ENCODE data around the gene LIME1. TPM values are rescaled to one million over a fixed set of nuclear protein-coding genes. Genes with fewer than 3 reads are reported as not detected.
"Not testable (repeated sequence)": the region's sequence is repeated elsewhere in the genome, so short reads cannot be mapped to it uniquely, and the experiment has no call there.

LIME1 gene
- total and polyA plus RNA-seq, 2 experiments from 2014 or later = 17.4 to 19.2 TPM

GRCh38 chr20:63712191-63712590 lies 24.3 kb upstream of the LIME1 start:
- Histone ChIP-seq H3K9me3 (ENCODE audit: low read depth) (no peaks in the 10 kb centered on the region), H3K27ac (no peak overlapping the region), H3K36me3 (peaks cover 16% of the 10 kb centered on the region)

GRCh38 chr20:63714858-63715257 lies 21.6 kb upstream of the LIME1 start:
- Histone ChIP-seq H3K4me3 (no peak overlapping the region), H3K4me1 (ENCODE audit: low read depth) (no peaks in the 10 kb centered on the region), H3K27ac (no peak overlapping the region), H3K9me3 (ENCODE audit: low read depth) (no peaks in the 10 kb centered on the region), H3K36me3 (peaks cover 19% of the 10 kb centered on the region), H3K27me3 (no peaks in the 10 kb centered on the region)
- no peak for DNase-seq (ENCODE audit: low read depth in 1 of 2, low spot score in 1 of 2)
- TF ChIP-seq CTCF (IDR thresholded peaks at IDR 0.05; ENCODE audit: low read depth, low read length) = no peak

More at GRCh38 chr20:63712191-63712590, 24.3 kb upstream of the LIME1 start:
- no peak for DNase-seq (ENCODE audit: low read depth in 1 of 2, low spot score in 1 of 2)
- no peak overlapping the region for H3K4me3 ChIP-seq
- H3K4me1 ChIP-seq (ENCODE audit: low read depth) = peaks cover 7% of the 10 kb centered on the region
- no peak for TF ChIP-seq CTCF (IDR thresholded peaks at IDR 0.05; ENCODE audit: low read depth, low read length)
- H3K27me3 ChIP-seq = no peaks in the 10 kb centered on the region

- no peak overlapping the region for H3K4me3 ChIP-seq
- no peak for DNase-seq (ENCODE audit: low read depth in 1 of 2, low spot score in 1 of 2)
- no peaks in the 10 kb centered on the region for H3K27me3 ChIP-seq
- no peak overlapping the region for H3K27ac ChIP-seq
- H3K36me3 ChIP-seq = peaks cover 3% of the 10 kb centered on the region
- no peaks in the 10 kb centered on the region for H3K9me3 ChIP-seq (ENCODE audit: low read depth)
- no peak for TF ChIP-seq CTCF (IDR thresholded peaks at IDR 0.05; ENCODE audit: low read depth, low read length)
- H3K4me1 ChIP-seq (ENCODE audit: low read depth) = no peaks in the 10 kb centered on the region
Observed at GRCh38 chr20:63718996-63719395, 17.5 kb upstream of the LIME1 start.

GRCh38 chr20:63722967-63723622 lies 13.4 kb upstream of the LIME1 start:
- not testable (repeated sequence) for H3K9me3 ChIP-seq (ENCODE audit: low read depth); H3K4me1 ChIP-seq (ENCODE audit: low read depth); H3K27ac ChIP-seq; H3K36me3 ChIP-seq; H3K4me3 ChIP-seq; H3K27me3 ChIP-seq; DNase-seq (ENCODE audit: low read depth in 1 of 2, low spot score in 1 of 2)

DNA sequence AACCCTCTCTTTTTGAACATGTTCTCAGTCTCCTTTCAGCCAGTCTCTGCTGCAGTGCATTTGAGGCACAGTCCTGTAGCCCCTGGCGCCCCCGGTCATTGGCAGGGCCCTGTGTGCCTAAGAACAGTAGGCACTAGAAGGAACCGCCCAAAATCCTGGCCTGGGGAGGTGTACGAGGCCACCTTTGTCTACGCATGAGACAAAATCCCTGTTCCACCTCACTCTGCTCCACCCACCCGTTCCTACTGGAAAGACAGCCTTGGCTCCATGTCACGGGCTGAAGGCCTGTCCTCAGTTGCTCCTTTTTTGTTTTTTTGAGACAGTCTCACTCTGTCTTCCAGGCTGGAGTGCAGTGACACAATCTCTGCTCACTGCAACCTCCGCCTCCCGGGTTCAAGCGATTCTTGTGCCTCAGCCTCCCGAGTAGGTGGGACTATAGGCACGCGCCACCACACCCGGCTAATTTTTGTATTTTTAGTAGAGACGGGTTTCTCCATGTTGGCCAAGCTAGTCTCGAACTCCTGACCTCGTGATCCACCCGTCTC lies 6.2 kb upstream of the LIME1 start:
- DNase-seq (ENCODE audit: low read depth in 1 of 2, low spot score in 1 of 2); H3K27me3 ChIP-seq; H3K4me1 ChIP-seq (ENCODE audit: low read depth); H3K4me3 ChIP-seq; H3K9me3 ChIP-seq (ENCODE audit: low read depth); H3K27ac ChIP-seq; H3K36me3 ChIP-seq: not testable (repeated sequence)

DNA sequence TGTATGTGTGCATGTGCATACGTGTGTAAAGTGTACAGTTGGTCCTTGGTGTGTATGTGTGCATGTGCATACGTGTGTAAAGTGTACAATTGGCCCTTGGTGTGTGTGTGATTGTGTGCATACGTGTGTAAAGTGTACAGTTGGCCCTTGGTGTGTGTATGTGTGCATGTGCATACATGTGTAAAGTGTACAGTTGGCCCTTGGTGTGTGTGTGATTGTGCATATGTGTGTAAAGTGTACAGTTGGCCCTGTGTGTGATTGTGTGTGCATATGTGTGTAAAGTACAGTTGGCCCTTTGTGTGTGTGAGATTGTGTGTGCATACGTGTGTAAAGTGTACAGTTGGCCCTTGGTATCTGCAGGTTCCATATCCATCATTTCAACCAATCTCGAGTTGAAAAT lies 5.1 kb upstream of the LIME1 start:
- H3K4me3 ChIP-seq = no peak overlapping the region
- no peaks in the 10 kb centered on the region for H3K9me3 ChIP-seq (ENCODE audit: low read depth)
- peaks cover 8% of the 10 kb centered on the region for H3K36me3 ChIP-seq
- no peaks in the 10 kb centered on the region for H3K27me3 ChIP-seq
- no peak for DNase-seq (ENCODE audit: low read depth in 1 of 2, low spot score in 1 of 2)
- no peak for TF ChIP-seq CTCF (IDR thresholded peaks at IDR 0.05; ENCODE audit: low read depth, low read length)
- no peak overlapping the region for H3K27ac ChIP-seq
- H3K4me1 ChIP-seq (ENCODE audit: low read depth) = no peaks in the 10 kb centered on the region
